ENCODE measurements around the gene INTS7. TPM values are rescaled to one million over a fixed set of nuclear protein-coding genes. Genes with fewer than 3 reads are reported as not detected.

The INTS7 gene
- total and polyA plus RNA-seq, 9 of the 15 experiments (the other 6 are each of a cell fraction or from before 2014, with no cell fraction given), result 27.3 to 68.4 (median 40.4) TPM

- no peak for TF ChIP-seq ZMIZ1 (IDR thresholded peaks at IDR 0.05; ENCODE audit: low read depth in 2 of 2, low read length in 2 of 2)
- no peak for TF ChIP-seq GTF2E2 (tag; IDR thresholded peaks at IDR 0.05)
- TF ChIP-seq RCOR1 (IDR thresholded peaks at IDR 0.05; ENCODE audit: borderline replicate concordance in 1 of 2, low read depth in 2 of 2, low read length in 2 of 2), result no peak
- TF ChIP-seq HOXB6 (CRISPR knock-in tag; IDR thresholded peaks at IDR 0.05; ENCODE audit: borderline replicate concordance), result no peak
- no peak for TF ChIP-seq TRIM28 (IDR thresholded peaks at IDR 0.05)
- no peak for TF ChIP-seq ARNT (IDR thresholded peaks at IDR 0.05)
- TF ChIP-seq MEIS2 (IDR thresholded peaks at IDR 0.05; ENCODE audit: partially characterized antibody), result peak; percentile 59
- no peak for TF ChIP-seq ZNF780A (CRISPR knock-in tag; IDR thresholded peaks at IDR 0.05)
- TF ChIP-seq TOE1 (IDR thresholded peaks at IDR 0.05; ENCODE audit: borderline replicate concordance), result no peak
- TF ChIP-seq TOE1 (CRISPR knock-in tag; IDR thresholded peaks at IDR 0.05; ENCODE audit: borderline replicate concordance, low read depth), result no peak
- TF ChIP-seq ZNF239 (CRISPR knock-in tag; IDR thresholded peaks at IDR 0.05), result no peak
- TF ChIP-seq NR4A1 (CRISPR knock-in tag; IDR thresholded peaks at IDR 0.05), result no peak
- no peak for TF ChIP-seq NR4A1 (tag; IDR thresholded peaks at IDR 0.05)
- peak; percentile 62; the same call in 1 of the 2 replicates for TF ChIP-seq ATF3 (IDR thresholded peaks at IDR 0.05)
- TF ChIP-seq ATF3 (CRISPR knock-in tag; conservative IDR thresholded peaks at IDR 0.05), result no peak
- TF ChIP-seq ZBTB1 (CRISPR knock-in tag; IDR thresholded peaks at IDR 0.05; ENCODE audit: borderline replicate concordance, low read depth), result no peak
- TF ChIP-seq PURB (CRISPR knock-in tag; IDR thresholded peaks at IDR 0.05; ENCODE audit: low read depth), result no peak
- 0 out of 2 replicates have a peak, but pooled peaks have one; percentile 6 for TF ChIP-seq MAFK (IDR thresholded peaks at IDR 0.05; ENCODE audit: low read length)
- peak; percentile 32; the same call in 1 of the 2 replicates for TF ChIP-seq JUN (IDR thresholded peaks at IDR 0.05; ENCODE audit: borderline replicate concordance, low read depth, low read length)
- TF ChIP-seq JUN (CRISPR knock-in tag; IDR thresholded peaks at IDR 0.05; ENCODE audit: borderline replicate concordance), result no peak
- no peak for TF ChIP-seq DACH1 (IDR thresholded peaks at IDR 0.05; ENCODE audit: partially characterized antibody)
- TF ChIP-seq, protein P1, sequence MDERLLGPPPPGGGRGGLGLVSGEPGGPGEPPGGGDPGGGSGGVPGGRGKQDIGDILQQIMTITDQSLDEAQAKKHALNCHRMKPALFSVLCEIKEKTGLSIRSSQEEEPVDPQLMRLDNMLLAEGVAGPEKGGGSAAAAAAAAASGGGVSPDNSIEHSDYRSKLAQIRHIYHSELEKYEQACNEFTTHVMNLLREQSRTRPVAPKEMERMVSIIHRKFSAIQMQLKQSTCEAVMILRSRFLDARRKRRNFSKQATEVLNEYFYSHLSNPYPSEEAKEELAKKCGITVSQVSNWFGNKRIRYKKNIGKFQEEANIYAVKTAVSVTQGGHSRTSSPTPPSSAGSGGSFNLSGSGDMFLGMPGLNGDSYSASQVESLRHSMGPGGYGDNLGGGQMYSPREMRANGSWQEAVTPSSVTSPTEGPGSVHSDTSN (CRISPR knock-in tag; IDR thresholded peaks at IDR 0.05; ENCODE audit: low read depth), result no peak
- TF ChIP-seq, protein P1 (tag; conservative IDR thresholded peaks at IDR 0.05; ENCODE audit: low read depth), result peak; percentile 52; the same call in 1 of the 2 replicates
- peak; percentile 72 for TF ChIP-seq FOSL1 (tag; conservative IDR thresholded peaks at IDR 0.05)
These were observed 41.7 kb upstream of the INTS7 start (continued) for GRCh38 chr1:212077028-212077427.

Data from K562 (cell line).